C4-2B (cell line): ENCODE measurements around the gene MICU1.

Experiments
- H3K27ac ChIP-seq: fragments of 450-650 bp; 2 replicates; pipeline ENCODE4 v1.5.1; 2017
- CTCF ChIP-seq: fragments of 450-650 bp; conservative IDR thresholded peaks from 2 replicates; pipeline ENCODE4 v1.5.1; 2017; ENCODE audit warnings: mild to moderate bottlenecking
- ZFX ChIP-seq: fragments of 450-650 bp; IDR thresholded peaks from 2 replicates; pipeline ENCODE4 v1.6.1; 2017

The MICU1 gene

GRCh38 chr10:72466018-72466417, 159.9 kb downstream of the MICU1 start:
- TF ChIP-seq CTCF (no peak), ZFX (no peak)
- H3K27ac ChIP-seq = no peak overlapping the region

- H3K27ac ChIP-seq = no peak overlapping the region
- no peak for TF ChIP-seq ZFX
- no peak for TF ChIP-seq CTCF
Observed at GRCh38 chr10:72464438-72464837, 161.4 kb downstream of the MICU1 start.

- no peak for TF ChIP-seq ZFX
- no peak for TF ChIP-seq CTCF
- H3K27ac ChIP-seq = no peak overlapping the region
Observed at GRCh38 chr10:72462261-72462660, 163.6 kb downstream of the MICU1 start.

- no peak for TF ChIP-seq CTCF
- no peak for TF ChIP-seq ZFX
- no peak overlapping the region for H3K27ac ChIP-seq
Observed at GRCh38 chr10:72461085-72461484, 164.8 kb downstream of the MICU1 start.

- TF ChIP-seq CTCF (no peak), ZFX (no peak)
- no peak overlapping the region for H3K27ac ChIP-seq
Observed at GRCh38 chr10:72460284-72460876, 165.5 kb downstream of the MICU1 start.

GRCh38 chr10:72459301-72459700, 166.6 kb downstream of the MICU1 start:
- H3K27ac ChIP-seq = no peak overlapping the region
- TF ChIP-seq ZFX = no peak
- TF ChIP-seq CTCF = no peak

- H3K27ac ChIP-seq = no peak overlapping the region
- TF ChIP-seq CTCF (no peak), ZFX (no peak)
Observed at GRCh38 chr10:72455889-72456595, 169.8 kb downstream of the MICU1 start.
